22Rv1 (cell line): ENCODE data around the gene TMEM145.

Source experiments
- ZFX ChIP-seq: fragments of 450-650 bp; IDR thresholded peaks from 2 replicates; pipeline ENCODE4 v1.6.1; 2017; ENCODE audit warnings: antibody characterized with exemption, borderline replicate concordance
- TF ChIP-seq, protein P1 (sequence below): fragments of 450-650 bp; IDR thresholded peaks from 2 replicates; pipeline ENCODE4 v1.5.1; 2017; ENCODE audit warnings: mild to moderate bottlenecking

DNA sequence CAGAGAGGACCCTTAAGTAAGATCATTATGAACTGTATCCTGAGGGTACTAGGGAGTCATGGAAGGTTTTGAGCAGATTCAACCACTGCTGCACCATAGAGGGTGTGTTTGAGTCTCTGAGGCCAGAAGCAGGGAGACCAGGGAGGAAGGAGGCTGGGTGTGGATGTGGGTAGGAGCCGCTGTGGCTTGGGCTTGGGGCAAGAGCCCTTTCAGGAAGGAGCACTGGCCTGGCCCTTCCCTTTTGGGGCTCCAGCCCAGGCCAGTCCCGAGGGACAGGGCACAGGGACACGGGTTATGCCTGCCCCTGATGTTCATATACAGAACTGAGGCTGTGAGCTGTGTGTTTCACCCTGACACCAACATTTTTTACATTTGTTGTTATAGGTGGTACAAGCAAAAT, 36.8 kb upstream of the TMEM145 start:
- TF ChIP-seq, protein P1, sequence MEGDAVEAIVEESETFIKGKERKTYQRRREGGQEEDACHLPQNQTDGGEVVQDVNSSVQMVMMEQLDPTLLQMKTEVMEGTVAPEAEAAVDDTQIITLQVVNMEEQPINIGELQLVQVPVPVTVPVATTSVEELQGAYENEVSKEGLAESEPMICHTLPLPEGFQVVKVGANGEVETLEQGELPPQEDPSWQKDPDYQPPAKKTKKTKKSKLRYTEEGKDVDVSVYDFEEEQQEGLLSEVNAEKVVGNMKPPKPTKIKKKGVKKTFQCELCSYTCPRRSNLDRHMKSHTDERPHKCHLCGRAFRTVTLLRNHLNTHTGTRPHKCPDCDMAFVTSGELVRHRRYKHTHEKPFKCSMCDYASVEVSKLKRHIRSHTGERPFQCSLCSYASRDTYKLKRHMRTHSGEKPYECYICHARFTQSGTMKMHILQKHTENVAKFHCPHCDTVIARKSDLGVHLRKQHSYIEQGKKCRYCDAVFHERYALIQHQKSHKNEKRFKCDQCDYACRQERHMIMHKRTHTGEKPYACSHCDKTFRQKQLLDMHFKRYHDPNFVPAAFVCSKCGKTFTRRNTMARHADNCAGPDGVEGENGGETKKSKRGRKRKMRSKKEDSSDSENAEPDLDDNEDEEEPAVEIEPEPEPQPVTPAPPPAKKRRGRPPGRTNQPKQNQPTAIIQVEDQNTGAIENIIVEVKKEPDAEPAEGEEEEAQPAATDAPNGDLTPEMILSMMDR, result no peak
- no peak for TF ChIP-seq ZFX
